ENCODE data around the gene JAKMIP1. TPM values are rescaled to one million over a fixed set of nuclear protein-coding genes. Genes with fewer than 3 reads are reported as not detected.

JAKMIP1 gene
- total and polyA plus RNA-seq, 3 experiments from 2014 or later, result 12.7 to 26.1 (median 14.2) TPM

DNA sequence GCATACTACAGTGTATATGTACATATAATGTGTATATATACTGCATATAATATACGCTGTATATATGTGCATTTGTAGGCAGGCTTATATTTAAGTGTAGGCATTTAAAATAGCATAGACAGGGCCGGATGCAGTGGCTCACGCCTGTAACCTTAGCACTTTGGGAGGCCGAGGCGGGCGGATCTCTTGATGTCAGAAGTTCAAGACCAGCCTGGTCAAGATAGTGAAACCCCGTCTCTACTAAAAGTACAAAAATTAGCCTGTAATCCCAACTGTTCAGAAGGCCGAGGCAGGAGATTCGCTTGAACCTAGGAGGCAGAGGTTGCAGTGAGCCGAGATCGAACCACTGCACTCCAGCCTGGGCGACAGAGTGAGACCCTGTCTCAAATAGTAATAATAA lies 78.4 kb downstream of the JAKMIP1 start:
- peaks cover 0 to 11% (median 0%) of the 10 kb centered on the region in 3 donors for H3K4me1 Mint-ChIP-seq
- DNase-seq, result no peak
- H3K9me3 ChIP-seq (ENCODE audit: low read length), result no peaks in the 10 kb centered on the region
- ChIA-PET POLR2A (no interaction called here), CTCF (no interaction called here)
- H3K27me3 Mint-ChIP-seq, result no peaks in the 10 kb centered on the region
- no peaks in the 10 kb centered on the region for H3K4me1 ChIP-seq (ENCODE audit: insufficient read depth, low read length)
- peaks cover 0 to 1% (median 0%) of the 10 kb centered on the region in 3 donors for H3K36me3 Mint-ChIP-seq
- H3K4me3 ChIP-seq (ENCODE audit: low read length), result no peak overlapping the region
- no peaks in the 10 kb centered on the region for H3K36me3 ChIP-seq (ENCODE audit: insufficient read depth, low read length)
- H3K27me3 ChIP-seq (ENCODE audit: insufficient read depth, low read length, poor library complexity, severe bottlenecking), result no peaks in the 10 kb centered on the region
- H3K27ac Mint-ChIP-seq, result no peak overlapping the region
- no peak overlapping the region for H3K4me3 Mint-ChIP-seq
- H3K9me3 Mint-ChIP-seq, result peaks cover 0 to 1% (median 0%) of the 10 kb centered on the region in 5 donors
- H3K27ac ChIP-seq (ENCODE audit: low read depth, low read length), result no peak overlapping the region

DNA sequence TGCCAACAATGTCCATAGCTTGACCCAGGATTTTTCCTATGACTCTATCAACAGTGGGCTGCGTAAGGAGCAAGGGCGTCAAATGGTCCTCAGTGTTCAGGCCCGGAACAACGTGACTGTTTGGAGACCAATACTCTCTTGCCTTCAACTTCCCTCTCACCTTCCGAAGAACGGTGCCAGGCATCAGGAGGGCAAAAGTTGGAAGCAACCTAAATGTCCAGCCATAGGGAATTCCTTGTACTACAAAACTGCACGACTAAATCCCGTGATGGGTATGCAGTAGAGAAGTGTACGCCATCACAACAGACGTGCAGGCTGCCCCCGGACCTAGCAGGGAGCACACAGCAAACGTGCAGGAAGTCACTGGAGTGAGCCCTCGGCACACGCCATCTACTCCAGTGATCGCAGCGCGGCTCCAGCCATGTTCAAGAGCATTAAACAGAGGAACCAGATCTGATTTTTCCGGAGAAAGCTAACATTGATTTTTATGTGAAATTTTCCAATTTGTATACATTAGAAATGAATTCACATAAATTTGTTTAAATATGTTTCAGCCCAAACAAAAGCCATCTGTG lies 79.0 kb downstream of the JAKMIP1 start:
- DNase-seq, result no peak
- Histone ChIP-seq H3K4me1 (ENCODE audit: insufficient read depth, low read length) (no peaks in the 10 kb centered on the region), H3K36me3 (ENCODE audit: insufficient read depth, low read length) (no peaks in the 10 kb centered on the region), H3K27ac (ENCODE audit: low read depth, low read length) (no peak overlapping the region), H3K4me3 (ENCODE audit: low read length) (no peak overlapping the region), H3K27me3 (ENCODE audit: insufficient read depth, low read length, poor library complexity, severe bottlenecking) (no peaks in the 10 kb centered on the region), H3K9me3 (ENCODE audit: low read length) (no peaks in the 10 kb centered on the region)
- ChIA-PET POLR2A (no interaction called here), CTCF (no interaction called here)
- no peaks in the 10 kb centered on the region for H3K27me3 Mint-ChIP-seq
- H3K4me1 Mint-ChIP-seq, result peaks cover 0 to 11% (median 0%) of the 10 kb centered on the region in 3 donors
- H3K36me3 Mint-ChIP-seq, result peaks cover 0 to 1% (median 0%) of the 10 kb centered on the region in 3 donors
- H3K4me3 Mint-ChIP-seq, result no peak overlapping the region
- peaks cover 0 to 1% (median 0%) of the 10 kb centered on the region in 5 donors for H3K9me3 Mint-ChIP-seq
- peak overlapping the region in 1 of 8 donors; percentile 24 for H3K27ac Mint-ChIP-seq

DNA sequence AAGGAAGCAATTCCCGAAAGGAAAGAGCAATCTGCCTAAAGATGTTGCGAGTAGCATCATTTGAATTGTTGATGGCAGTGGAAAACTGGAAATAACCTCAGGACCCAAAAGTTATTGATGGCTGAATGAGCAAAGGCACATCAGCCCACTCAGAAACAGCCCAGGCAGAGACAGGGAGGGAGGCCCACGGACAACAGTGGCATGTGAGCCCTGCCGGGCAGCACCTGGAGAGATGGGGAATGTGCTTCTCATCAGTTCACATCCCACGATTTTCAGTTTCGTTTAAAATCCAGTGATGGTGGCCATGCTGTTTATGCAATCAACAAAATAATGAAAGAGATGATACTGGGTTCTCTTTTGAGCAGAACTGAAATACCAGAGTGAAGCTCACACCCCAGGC lies 80.0 kb downstream of the JAKMIP1 start:
- H3K4me1 ChIP-seq (ENCODE audit: insufficient read depth, low read length), result no peaks in the 10 kb centered on the region
- H3K27me3 ChIP-seq (ENCODE audit: insufficient read depth, low read length, poor library complexity, severe bottlenecking), result no peaks in the 10 kb centered on the region
- Mint-ChIP-seq H3K27me3 (no peaks in the 10 kb centered on the region), H3K4me3 (no peak overlapping the region), H3K4me1 (peaks cover 0 to 11% (median 0%) of the 10 kb centered on the region in 3 donors), H3K9me3 (peaks cover 0 to 1% (median 0%) of the 10 kb centered on the region in 5 donors), H3K36me3 (peaks cover 0 to 1% (median 1%) of the 10 kb centered on the region in 3 donors), H3K27ac (peak overlapping the region in 1 of 8 donors; percentile 35)
- H3K4me3 ChIP-seq (ENCODE audit: low read length), result no peak overlapping the region
- DNase-seq, result no peak
- no peaks in the 10 kb centered on the region for H3K36me3 ChIP-seq (ENCODE audit: insufficient read depth, low read length)
- no peaks in the 10 kb centered on the region for H3K9me3 ChIP-seq (ENCODE audit: low read length)
- H3K27ac ChIP-seq (ENCODE audit: low read depth, low read length), result no peak overlapping the region
- POLR2A ChIA-PET, result no interaction called here
- CTCF ChIA-PET, result no interaction called here

DNA sequence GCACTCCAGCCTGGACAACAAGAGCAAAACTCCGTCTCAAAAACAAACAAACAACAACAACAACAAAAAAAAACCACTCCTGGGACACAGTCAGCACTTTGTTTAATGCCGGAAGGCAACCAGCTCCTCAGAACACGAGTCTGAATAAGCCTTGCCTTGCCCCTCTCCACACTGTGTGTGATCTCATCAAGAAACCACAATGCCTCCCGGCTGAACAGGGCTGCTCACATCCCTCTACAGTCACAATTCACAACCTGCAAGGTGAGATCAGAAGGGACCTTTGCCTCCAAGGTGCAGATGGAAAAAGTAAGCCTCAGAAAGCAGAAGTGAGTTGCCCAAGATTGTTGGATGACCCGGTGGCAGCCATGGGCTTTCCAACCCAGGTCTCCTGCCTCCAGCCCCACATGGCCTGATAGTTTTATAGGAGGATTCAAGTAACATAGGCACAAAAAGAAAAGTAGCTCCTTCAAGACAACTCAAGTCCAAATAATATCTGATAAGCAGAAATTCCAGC lies 80.8 kb downstream of the JAKMIP1 start:
- CTCF ChIA-PET, result no interaction called here
- peaks cover 0 to 11% (median 3%) of the 10 kb centered on the region in 3 donors for H3K4me1 Mint-ChIP-seq

DNA sequence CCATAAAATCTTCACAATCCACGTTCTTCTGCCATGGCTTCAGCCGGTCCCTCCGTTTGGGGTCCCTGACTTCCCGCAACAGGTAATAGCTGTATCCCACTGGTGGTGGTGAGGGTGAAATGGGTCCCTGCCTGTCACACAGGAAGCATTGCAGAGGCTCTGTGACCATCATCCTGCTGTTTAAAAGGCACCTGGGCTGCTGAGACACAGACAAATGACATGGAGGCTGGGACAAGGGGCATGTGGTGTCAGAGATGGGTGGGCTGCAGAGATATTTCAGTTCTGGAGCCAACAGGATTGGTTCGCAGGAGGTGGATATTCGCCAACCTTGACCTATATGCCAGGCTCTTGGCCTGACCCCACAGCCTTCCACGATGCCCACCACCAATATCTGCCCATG lies 82.1 kb downstream of the JAKMIP1 start:
- Mint-ChIP-seq H3K4me1 (peaks cover 0 to 11% (median 5%) of the 10 kb centered on the region in 3 donors), H3K27me3 (no peaks in the 10 kb centered on the region), H3K36me3 (peaks cover 0 to 6% (median 3%) of the 10 kb centered on the region in 3 donors), H3K4me3 (no peak overlapping the region), H3K27ac (no peak overlapping the region), H3K9me3 (no peaks in the 10 kb centered on the region)
- CTCF ChIA-PET, result no interaction called here
- no peaks in the 10 kb centered on the region for H3K9me3 ChIP-seq (ENCODE audit: low read length)
- H3K27ac ChIP-seq (ENCODE audit: low read depth, low read length), result no peak overlapping the region
- POLR2A ChIA-PET, result no interaction called here
- H3K36me3 ChIP-seq (ENCODE audit: insufficient read depth, low read length), result no peaks in the 10 kb centered on the region
- no peaks in the 10 kb centered on the region for H3K27me3 ChIP-seq (ENCODE audit: insufficient read depth, low read length, poor library complexity, severe bottlenecking)
- no peak overlapping the region for H3K4me3 ChIP-seq (ENCODE audit: low read length)
- DNase-seq, result no peak
- no peaks in the 10 kb centered on the region for H3K4me1 ChIP-seq (ENCODE audit: insufficient read depth, low read length)

More for the DNA sequence above, 80.8 kb downstream of the JAKMIP1 start:
- Histone ChIP-seq H3K4me3 (ENCODE audit: low read length) (no peak overlapping the region), H3K36me3 (ENCODE audit: insufficient read depth, low read length) (no peaks in the 10 kb centered on the region), H3K9me3 (ENCODE audit: low read length) (no peaks in the 10 kb centered on the region), H3K27ac (ENCODE audit: low read depth, low read length) (no peak overlapping the region), H3K27me3 (ENCODE audit: insufficient read depth, low read length, poor library complexity, severe bottlenecking) (no peaks in the 10 kb centered on the region), H3K4me1 (ENCODE audit: insufficient read depth, low read length) (no peaks in the 10 kb centered on the region)
- DNase-seq, result no peak
- Mint-ChIP-seq H3K27ac (peak overlapping the region in 4 of 8 donors; percentile 13 to 66 (median 48)), H3K4me3 (no peak overlapping the region), H3K9me3 (peaks cover 0 to 1% (median 0%) of the 10 kb centered on the region in 5 donors), H3K27me3 (no peaks in the 10 kb centered on the region), H3K36me3 (peaks cover 0 to 1% (median 1%) of the 10 kb centered on the region in 3 donors)
- POLR2A ChIA-PET, result no interaction called here

DNA sequence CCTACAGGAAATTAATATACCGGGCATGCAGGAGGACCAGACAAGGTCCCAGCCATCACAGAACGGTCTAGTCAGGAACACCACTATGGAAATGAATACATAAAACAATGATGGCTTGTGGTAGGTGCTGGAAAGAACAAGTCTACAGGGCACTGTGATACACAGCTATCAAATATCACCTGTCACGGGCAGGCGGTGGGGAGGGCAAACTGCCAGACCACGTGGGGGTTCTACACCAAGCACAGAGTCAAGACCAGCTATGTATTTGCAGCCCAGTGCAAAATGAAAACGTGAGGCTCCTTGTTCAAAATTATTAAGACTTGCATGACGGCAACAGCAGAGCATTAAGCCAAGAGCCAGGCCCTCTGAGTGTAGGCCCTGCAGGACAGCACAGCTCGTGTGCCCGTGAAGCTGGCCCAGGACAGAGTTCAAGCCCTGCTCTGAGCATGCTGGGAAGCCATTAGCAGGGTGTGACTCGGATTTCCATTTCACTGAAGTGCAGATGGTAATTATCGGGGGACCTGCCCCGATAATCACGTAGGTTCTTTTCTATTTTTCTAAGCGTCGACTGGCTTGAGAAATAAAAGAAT lies 83.6 kb downstream of the JAKMIP1 start:
- no peaks in the 10 kb centered on the region for H3K4me1 ChIP-seq (ENCODE audit: insufficient read depth, low read length)
- H3K9me3 Mint-ChIP-seq, result no peaks in the 10 kb centered on the region
- no peaks in the 10 kb centered on the region for H3K9me3 ChIP-seq (ENCODE audit: low read length)
- peak overlapping the region in 3 of 8 donors; percentile 11 to 85 (median 58) for H3K27ac Mint-ChIP-seq
- H3K36me3 Mint-ChIP-seq, result peaks cover 0 to 9% (median 6%) of the 10 kb centered on the region in 3 donors
- H3K36me3 ChIP-seq (ENCODE audit: insufficient read depth, low read length), result no peaks in the 10 kb centered on the region
- H3K27me3 ChIP-seq (ENCODE audit: insufficient read depth, low read length, poor library complexity, severe bottlenecking), result no peaks in the 10 kb centered on the region
- no peaks in the 10 kb centered on the region for H3K27me3 Mint-ChIP-seq
- no peak for DNase-seq
- CTCF ChIA-PET, result no interaction called here
- no peak overlapping the region for H3K4me3 Mint-ChIP-seq
- H3K4me1 Mint-ChIP-seq, result peaks cover 0 to 11% (median 5%) of the 10 kb centered on the region in 3 donors
- POLR2A ChIA-PET, result no interaction called here
- no peak overlapping the region for H3K4me3 ChIP-seq (ENCODE audit: low read length)
- H3K27ac ChIP-seq (ENCODE audit: low read depth, low read length), result no peak overlapping the region

DNA sequence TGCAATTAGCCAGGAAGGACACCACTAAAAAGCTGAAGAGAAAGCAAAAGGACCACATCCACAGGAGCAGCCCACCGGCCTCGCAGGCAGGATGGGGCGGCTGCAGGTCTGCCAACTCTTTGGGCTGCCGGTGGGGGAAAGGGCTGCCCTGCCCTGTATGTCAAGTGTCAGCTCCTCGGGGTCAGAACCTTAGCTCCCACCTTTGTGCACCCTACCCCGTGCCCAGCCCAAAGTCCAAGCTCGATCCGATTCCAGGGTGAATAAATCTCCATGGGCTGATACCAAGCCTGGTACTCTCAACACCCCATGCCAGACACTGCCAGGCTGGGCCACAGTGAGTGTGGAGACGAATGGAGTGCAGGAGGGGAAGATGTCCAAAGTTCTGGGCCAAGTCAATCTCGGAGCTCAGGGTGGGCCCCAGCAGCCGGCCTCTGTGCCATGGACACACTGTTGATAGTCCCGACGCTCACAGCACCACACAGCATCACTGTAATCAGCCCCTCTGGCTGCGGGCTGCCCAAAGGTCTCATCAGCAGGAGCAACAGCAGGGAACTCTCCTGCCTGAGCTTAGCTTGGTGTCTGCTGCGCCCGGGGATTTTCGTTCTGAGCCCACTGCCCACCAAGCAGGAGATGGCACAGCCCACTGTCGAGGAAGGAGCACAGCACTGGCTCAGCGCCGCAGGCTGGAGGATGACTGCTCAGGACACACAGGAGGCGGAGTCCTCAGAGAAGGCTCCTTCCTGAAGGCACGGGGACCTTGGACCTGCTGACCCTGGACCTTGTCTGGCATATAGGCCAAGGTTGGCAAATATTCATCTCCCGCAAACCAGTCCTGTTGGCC lies 84.4 kb downstream of the JAKMIP1 start:
- H3K4me3 ChIP-seq (ENCODE audit: low read length), result no peak overlapping the region
- POLR2A ChIA-PET, result no interaction called here

DNA sequence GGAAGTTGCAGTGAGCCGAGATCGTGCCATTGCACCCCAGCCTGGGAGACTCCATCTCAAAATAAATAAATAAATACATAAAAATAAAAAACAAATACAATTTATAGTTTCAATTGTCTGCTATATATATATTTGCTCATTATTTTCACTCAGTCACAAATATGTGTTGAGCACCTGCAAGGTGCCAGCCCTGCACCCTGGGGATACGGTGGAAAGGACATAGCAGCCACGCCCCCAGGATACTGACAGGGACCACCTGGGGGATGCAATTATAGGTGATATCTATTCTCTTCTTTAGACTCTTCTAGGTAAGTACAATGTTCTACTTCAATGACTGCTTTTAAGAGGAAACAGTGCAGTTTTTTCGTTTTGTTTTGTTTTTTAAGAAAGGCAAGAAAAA lies 85.0 kb downstream of the JAKMIP1 start:
- H3K36me3 Mint-ChIP-seq, result peaks cover 0 to 11% (median 4%) of the 10 kb centered on the region in 3 donors
- Histone ChIP-seq H3K9me3 (ENCODE audit: low read length) (no peaks in the 10 kb centered on the region), H3K27me3 (ENCODE audit: insufficient read depth, low read length, poor library complexity, severe bottlenecking) (no peaks in the 10 kb centered on the region), H3K4me1 (ENCODE audit: insufficient read depth, low read length) (no peaks in the 10 kb centered on the region), H3K36me3 (ENCODE audit: insufficient read depth, low read length) (no peaks in the 10 kb centered on the region), H3K4me3 (ENCODE audit: low read length) (no peak overlapping the region), H3K27ac (ENCODE audit: low read depth, low read length) (no peak overlapping the region)
- H3K4me3 Mint-ChIP-seq, result no peak overlapping the region
- H3K4me1 Mint-ChIP-seq, result peaks cover 0 to 10% (median 5%) of the 10 kb centered on the region in 3 donors
- H3K27me3 Mint-ChIP-seq, result no peaks in the 10 kb centered on the region
- ChIA-PET POLR2A (no interaction called here), CTCF (no interaction called here)
- H3K9me3 Mint-ChIP-seq, result no peaks in the 10 kb centered on the region
- DNase-seq, result no peak
- no peak overlapping the region for H3K27ac Mint-ChIP-seq

More for the DNA sequence above, 84.4 kb downstream of the JAKMIP1 start:
- Histone ChIP-seq H3K27ac (ENCODE audit: low read depth, low read length) (no peak overlapping the region), H3K4me1 (ENCODE audit: insufficient read depth, low read length) (no peaks in the 10 kb centered on the region), H3K9me3 (ENCODE audit: low read length) (no peaks in the 10 kb centered on the region), H3K27me3 (ENCODE audit: insufficient read depth, low read length, poor library complexity, severe bottlenecking) (no peaks in the 10 kb centered on the region), H3K36me3 (ENCODE audit: insufficient read depth, low read length) (no peaks in the 10 kb centered on the region)
- H3K27me3 Mint-ChIP-seq, result no peaks in the 10 kb centered on the region
- no peak overlapping the region for H3K4me3 Mint-ChIP-seq
- H3K36me3 Mint-ChIP-seq, result peaks cover 0 to 11% (median 4%) of the 10 kb centered on the region in 3 donors
- H3K4me1 Mint-ChIP-seq, result peaks cover 0 to 11% (median 5%) of the 10 kb centered on the region in 3 donors
- no peaks in the 10 kb centered on the region for H3K9me3 Mint-ChIP-seq
- CTCF ChIA-PET, result no interaction called here
- peak overlapping the region in 1 of 8 donors; percentile 78 for H3K27ac Mint-ChIP-seq
- no peak for DNase-seq
